Endothelial cell (in vitro differentiated cells): Measurements from ENCODE around the gene ITIH2. TPM values are rescaled to one million over a fixed set of nuclear protein-coding genes. Genes with fewer than 3 reads are reported as not detected.
"Not testable (repeated sequence)": the region's sequence is repeated elsewhere in the genome, so short reads cannot be mapped to it uniquely, and the experiment has no call there.

Experiments used
- DNase-seq: peaks from one replicate; pipeline ENCODE4 v3.0.0; 2021; ENCODE audit warnings: low spot score
- H3K27ac Mint-ChIP-seq: one replicate; pipeline ENCODE4 v1.8.0; 2021; ENCODE audit warnings: mixed read lengths, inconsistent platforms; ENCODE audit not compliant: unreplicated experiment
- H3K27me3 Mint-ChIP-seq: one replicate; pipeline ENCODE4 v1.8.0; 2021; ENCODE audit warnings: mild to moderate bottlenecking, moderate library complexity, mixed read lengths, inconsistent platforms; ENCODE audit not compliant: unreplicated experiment
- H3K36me3 Mint-ChIP-seq: one replicate; pipeline ENCODE4 v1.8.0; 2021; ENCODE audit warnings: mild to moderate bottlenecking, low read depth, mixed read lengths, inconsistent platforms; ENCODE audit not compliant: unreplicated experiment
- H3K4me1 Mint-ChIP-seq: one replicate; pipeline ENCODE4 v1.8.0; 2021; ENCODE audit warnings: mild to moderate bottlenecking, mixed read lengths, inconsistent platforms; ENCODE audit not compliant: unreplicated experiment
- H3K4me3 Mint-ChIP-seq: one replicate; pipeline ENCODE4 v1.8.0; 2021; ENCODE audit warnings: mild to moderate bottlenecking, mixed read lengths, inconsistent platforms; ENCODE audit not compliant: unreplicated experiment
- H3K9me3 Mint-ChIP-seq: one replicate; pipeline ENCODE4 v1.8.0; 2021; ENCODE audit warnings: mixed read lengths, inconsistent platforms; ENCODE audit not compliant: unreplicated experiment
- CTCF ChIP-seq: fragments of 200-600 bp; sonication (generic); IDR thresholded peaks from one replicate; pipeline ENCODE4 v1.5.0; 2021; ENCODE audit warnings: antibody characterized with exemption; ENCODE audit not compliant: unreplicated experiment
- total RNA-seq: library from RNA; stranded (reverse); fragmentation: NEBNext Ultra II Directional; extraction: Animal tissue kit (Norgen Biotek cat#: 25700); gene quantifications from one replicate; pipeline ENCODE4 v1.2.1, GENCODE V29; 2021; ENCODE audit not compliant: unreplicated experiment

Gene ITIH2
- total RNA-seq, 1 donor from 2014 or later: not detected

GRCh38 chr10:7766241-7766640 lies 63.1 kb downstream of the ITIH2 start:
- Mint-ChIP-seq H3K4me1 (no peaks in the 10 kb centered on the region), H3K36me3 (peaks cover 13% of the 10 kb centered on the region), H3K9me3 (no peaks in the 10 kb centered on the region), H3K27me3 (no peaks in the 10 kb centered on the region), H3K27ac (no peak overlapping the region), H3K4me3 (no peak overlapping the region)
- no peak for TF ChIP-seq CTCF
- DNase-seq: no peak

- H3K27ac Mint-ChIP-seq: no peak overlapping the region
- H3K4me3 Mint-ChIP-seq: no peak overlapping the region
- TF ChIP-seq CTCF: no peak
- H3K27me3 Mint-ChIP-seq: no peaks in the 10 kb centered on the region
- DNase-seq: no peak
- H3K9me3 Mint-ChIP-seq: no peaks in the 10 kb centered on the region
- H3K4me1 Mint-ChIP-seq: no peaks in the 10 kb centered on the region
- H3K36me3 Mint-ChIP-seq: peaks cover 13% of the 10 kb centered on the region
Measured at GRCh38 chr10:7767209-7767608, 64.1 kb downstream of the ITIH2 start.

DNA sequence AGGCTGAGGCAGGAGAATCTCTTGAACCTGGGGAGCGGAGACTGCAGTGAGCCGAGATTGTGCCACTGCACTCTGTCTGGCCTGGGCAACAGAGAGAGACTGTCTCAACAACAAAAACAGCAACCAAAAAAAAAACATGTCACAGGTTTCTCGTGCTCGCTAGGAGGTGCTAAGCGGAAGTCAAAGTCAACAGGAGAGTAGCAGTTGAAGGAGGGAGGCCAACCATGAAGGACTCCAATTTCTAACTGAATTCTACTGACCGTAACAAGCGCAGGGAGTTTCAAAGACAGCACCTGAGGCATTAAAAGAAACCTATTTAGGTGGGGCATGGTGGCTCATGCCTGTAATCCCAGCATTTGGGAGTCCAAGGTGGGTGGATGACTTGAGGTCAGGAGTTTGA lies 65.3 kb downstream of the ITIH2 start:
- Mint-ChIP-seq H3K4me1 (no peaks in the 10 kb centered on the region), H3K36me3 (peaks cover 20% of the 10 kb centered on the region), H3K9me3 (no peaks in the 10 kb centered on the region), H3K4me3 (no peak overlapping the region), H3K27me3 (no peaks in the 10 kb centered on the region), H3K27ac (no peak overlapping the region)
- DNase-seq: no peak
- no peak for TF ChIP-seq CTCF

- TF ChIP-seq CTCF: no peak
- no peak overlapping the region for H3K27ac Mint-ChIP-seq
- H3K36me3 Mint-ChIP-seq: peaks cover 29% of the 10 kb centered on the region
- no peak overlapping the region for H3K4me3 Mint-ChIP-seq
- H3K9me3 Mint-ChIP-seq: no peaks in the 10 kb centered on the region
- DNase-seq: no peak
- H3K4me1 Mint-ChIP-seq: no peaks in the 10 kb centered on the region
- H3K27me3 Mint-ChIP-seq: no peaks in the 10 kb centered on the region
Measured at GRCh38 chr10:7773845-7774801, 71.0 kb downstream of the ITIH2 start.

DNA sequence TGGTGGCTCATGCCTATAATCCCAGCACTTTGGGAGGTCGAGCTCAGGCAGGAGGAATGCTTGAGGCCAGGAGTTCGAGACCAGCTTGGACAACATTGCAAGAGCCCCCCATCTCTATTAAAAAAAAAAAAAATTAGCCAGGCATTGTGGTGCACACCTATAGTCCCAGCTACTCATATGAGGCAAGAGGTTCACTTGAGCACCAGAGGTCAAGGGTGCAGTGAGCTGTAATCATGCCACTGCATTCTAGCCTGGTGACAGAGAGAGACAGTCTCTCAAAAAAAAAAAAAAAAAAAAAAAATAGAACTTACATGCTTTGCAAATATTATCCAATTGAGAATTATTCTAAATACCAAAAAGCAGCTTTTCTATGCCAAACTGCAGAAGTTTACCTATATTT lies 73.7 kb downstream of the ITIH2 start:
- Mint-ChIP-seq H3K27ac (no peak overlapping the region), H3K36me3 (peaks cover 33% of the 10 kb centered on the region), H3K27me3 (no peaks in the 10 kb centered on the region), H3K4me1 (no peaks in the 10 kb centered on the region), H3K9me3 (no peaks in the 10 kb centered on the region), H3K4me3 (no peak overlapping the region)
- TF ChIP-seq CTCF: no peak
- no peak for DNase-seq

GRCh38 chr10:7782194-7782593 lies 79.1 kb downstream of the ITIH2 start:
- DNase-seq, H3K9me3 Mint-ChIP-seq, H3K4me1 Mint-ChIP-seq, H3K27ac Mint-ChIP-seq, H3K4me3 Mint-ChIP-seq, H3K27me3 Mint-ChIP-seq: not testable (repeated sequence)
- H3K36me3 Mint-ChIP-seq: peaks cover 20% of the 10 kb centered on the region
